ENCODE results near the gene FER1L5.

FER1L5 gene

GRCh38 chr2:96689431-96689991 lies 46.9 kb downstream of the FER1L5 start:
- ChIA-PET CTCF (no interaction called here), POLR2A (interaction anchor here (1.1 kb wide), 1 partner anchor 23 kb away, joined by 3 read pairs; no protein-coding TSS in a partner anchor)
- no peak for TF ChIP-seq LEF1 (IDR thresholded peaks at IDR 0.05; ENCODE audit: borderline replicate concordance)
- no peak for TF ChIP-seq ELF4 (IDR thresholded peaks at IDR 0.05)
- TF ChIP-seq FOXK2 (IDR thresholded peaks at IDR 0.05): no peak
- TF ChIP-seq SP1 (IDR thresholded peaks at IDR 0.05): no peak
- no peak for TF ChIP-seq TARDBP (IDR thresholded peaks at IDR 0.05)
- TF ChIP-seq BHLHE40 (IDR thresholded peaks at IDR 0.05; ENCODE audit: borderline replicate concordance): no peak
- TF ChIP-seq CTBP1 (IDR thresholded peaks at IDR 0.05; ENCODE audit: borderline replicate concordance): no peak
- no peak for TF ChIP-seq PKNOX1 (IDR thresholded peaks at IDR 0.05)
- no peak for TF ChIP-seq L3MBTL2 (conservative IDR thresholded peaks at IDR 0.05)
- no peak for TF ChIP-seq ARNT (IDR thresholded peaks at IDR 0.05)
- TF ChIP-seq NFRKB (IDR thresholded peaks at IDR 0.05): no peak
- DNase-seq (ENCODE audit: extremely low spot score): no peak

GRCh38 chr2:96690306-96691021 lies 47.9 kb downstream of the FER1L5 start:
- TF ChIP-seq HDGF (IDR thresholded peaks at IDR 0.05; ENCODE audit: borderline replicate concordance): no peak
- TF ChIP-seq LEF1 (IDR thresholded peaks at IDR 0.05; ENCODE audit: borderline replicate concordance): no peak
- no peak for TF ChIP-seq PKNOX1 (IDR thresholded peaks at IDR 0.05)
- no peak for TF ChIP-seq NFRKB (IDR thresholded peaks at IDR 0.05)
- TF ChIP-seq ZNF384 (IDR thresholded peaks at IDR 0.05): no peak
- TF ChIP-seq FOXM1 (IDR thresholded peaks at IDR 0.05; ENCODE audit: borderline replicate concordance): no peak
- no peak for TF ChIP-seq L3MBTL2 (conservative IDR thresholded peaks at IDR 0.05)
- TF ChIP-seq ARNT (IDR thresholded peaks at IDR 0.05): no peak
- ChIA-PET CTCF (no interaction called here), POLR2A (interaction anchor here (1.1 kb wide), 1 partner anchor 24 kb away, joined by 3 read pairs; no protein-coding TSS in a partner anchor)
- no peak for DNase-seq (ENCODE audit: extremely low spot score)

- ChIA-PET POLR2A (no interaction called here), CTCF (no interaction called here)
- TF ChIP-seq CTBP1 (IDR thresholded peaks at IDR 0.05; ENCODE audit: borderline replicate concordance) (no peak), ELF4 (IDR thresholded peaks at IDR 0.05) (no peak), ZNF384 (IDR thresholded peaks at IDR 0.05) (no peak), HDGF (IDR thresholded peaks at IDR 0.05; ENCODE audit: borderline replicate concordance) (no peak), FOXA1 (IDR thresholded peaks at IDR 0.05) (no peak)
- DNase-seq (ENCODE audit: extremely low spot score): no peak
Observed at GRCh38 chr2:96691022-96691612, 48.6 kb downstream of the FER1L5 start.

DNA sequence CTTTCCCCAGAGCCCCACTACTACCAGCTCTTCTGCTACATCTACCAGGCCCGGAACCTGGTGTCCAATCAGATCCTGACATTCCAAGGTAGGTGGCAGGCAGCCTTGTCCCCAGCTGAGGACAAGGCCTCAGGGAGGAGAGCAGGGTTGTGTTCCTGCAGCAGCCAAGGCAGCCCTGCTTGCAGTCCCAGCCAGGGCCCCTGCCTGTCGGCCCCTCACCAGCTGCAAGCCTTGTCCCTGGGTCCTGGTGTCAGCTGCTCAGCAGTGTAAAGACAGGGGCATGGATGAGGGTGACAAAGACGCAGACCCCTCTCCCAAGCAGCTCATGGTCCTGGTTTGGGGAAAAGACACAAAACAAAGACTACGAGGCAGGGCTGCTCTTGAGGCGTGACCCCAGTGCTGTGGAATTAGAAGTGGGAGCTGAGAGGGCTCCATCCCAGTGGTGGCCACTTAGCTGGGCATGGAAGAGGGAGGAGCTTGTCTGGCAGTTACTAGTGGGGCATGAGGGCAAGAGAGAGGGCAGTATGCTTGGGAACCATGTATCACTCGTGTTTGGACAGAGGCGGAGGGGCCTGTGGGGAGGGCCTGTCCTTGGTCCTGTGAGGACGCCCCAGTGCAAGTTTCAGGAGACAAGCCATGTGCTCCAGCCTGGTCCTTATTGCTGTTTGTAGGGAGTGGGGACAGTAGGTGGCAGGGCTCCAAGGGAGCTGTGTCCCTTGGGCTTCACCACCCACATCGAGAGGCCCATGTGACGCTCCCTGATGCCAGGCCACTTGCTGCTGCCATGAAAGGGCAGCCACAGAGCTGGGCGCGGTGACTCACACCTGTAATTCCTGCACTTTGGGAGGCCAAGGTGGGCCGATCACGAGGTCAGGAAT lies 49.8 kb downstream of the FER1L5 start:
- POLR2A ChIA-PET: no interaction called here
- CTCF ChIA-PET: no interaction called here
- DNase-seq (ENCODE audit: extremely low spot score): no peak
- TF ChIP-seq L3MBTL2 (conservative IDR thresholded peaks at IDR 0.05) (no peak), SP1 (IDR thresholded peaks at IDR 0.05) (no peak), LEF1 (IDR thresholded peaks at IDR 0.05; ENCODE audit: borderline replicate concordance) (no peak), ZNF384 (IDR thresholded peaks at IDR 0.05) (no peak), BHLHE40 (IDR thresholded peaks at IDR 0.05; ENCODE audit: borderline replicate concordance) (no peak), PKNOX1 (IDR thresholded peaks at IDR 0.05) (no peak), ARNT (IDR thresholded peaks at IDR 0.05) (no peak), NFRKB (IDR thresholded peaks at IDR 0.05) (no peak), HDGF (IDR thresholded peaks at IDR 0.05; ENCODE audit: borderline replicate concordance) (no peak), FOXK2 (IDR thresholded peaks at IDR 0.05) (no peak), SUZ12 (IDR thresholded peaks at IDR 0.05) (no peak)

DNA sequence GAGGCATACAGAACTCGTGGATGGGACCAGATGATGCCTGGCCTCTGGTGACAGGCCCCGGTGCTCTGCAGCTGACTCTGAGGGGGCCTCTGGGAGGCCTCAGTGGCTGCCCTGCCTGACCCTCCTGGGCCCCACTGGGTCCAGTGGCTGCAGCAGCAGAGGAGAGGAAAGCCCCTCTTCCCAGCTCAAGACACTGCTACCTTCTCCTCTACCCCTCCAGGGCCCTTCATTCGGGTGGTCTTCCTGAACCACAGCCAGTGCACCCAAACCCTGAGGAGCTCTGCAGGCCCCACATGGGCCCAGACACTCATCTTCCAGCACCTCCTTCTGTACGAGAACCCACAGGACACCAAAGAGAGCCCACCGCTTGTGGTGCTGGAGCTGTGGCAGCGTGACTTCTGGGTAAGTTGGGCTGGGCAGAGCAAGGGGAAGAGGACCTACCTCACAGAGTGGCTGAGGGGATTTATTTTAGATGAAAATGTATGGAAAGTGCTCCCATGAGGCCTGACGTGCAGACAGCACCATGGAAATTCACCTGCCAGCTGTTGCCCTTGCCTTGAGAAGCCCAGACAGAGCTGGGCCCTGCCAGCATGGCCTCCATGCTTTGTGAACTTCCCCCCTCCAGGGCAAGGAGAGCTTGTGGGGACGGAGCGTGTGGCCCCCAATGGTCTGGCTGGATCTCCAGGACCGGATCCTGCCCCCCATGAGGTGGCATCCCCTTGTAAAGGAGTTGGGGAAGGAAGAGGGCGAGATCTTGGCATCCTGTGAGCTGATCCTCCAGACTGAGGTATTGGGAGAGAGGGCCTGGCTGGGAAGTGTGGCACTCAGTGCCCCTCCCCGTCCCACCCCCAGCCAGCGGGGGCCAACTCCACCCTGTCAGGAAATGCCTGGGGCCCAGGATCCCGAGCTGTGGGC lies 51.0 kb downstream of the FER1L5 start:
- no peak for DNase-seq (ENCODE audit: extremely low spot score)
- TF ChIP-seq FOXM1 (IDR thresholded peaks at IDR 0.05; ENCODE audit: borderline replicate concordance): no peak
- no peak for TF ChIP-seq LEF1 (IDR thresholded peaks at IDR 0.05; ENCODE audit: borderline replicate concordance)
- TF ChIP-seq HDGF (IDR thresholded peaks at IDR 0.05; ENCODE audit: borderline replicate concordance): no peak
- no peak for TF ChIP-seq FOXA1 (IDR thresholded peaks at IDR 0.05)
- no peak for TF ChIP-seq TARDBP (IDR thresholded peaks at IDR 0.05)
- TF ChIP-seq SUZ12 (IDR thresholded peaks at IDR 0.05): no peak
- TF ChIP-seq FOXK2 (IDR thresholded peaks at IDR 0.05): no peak
- TF ChIP-seq CTBP1 (IDR thresholded peaks at IDR 0.05; ENCODE audit: borderline replicate concordance): no peak
- no peak for TF ChIP-seq ZNF384 (IDR thresholded peaks at IDR 0.05)
- TF ChIP-seq SP1 (IDR thresholded peaks at IDR 0.05): no peak
- no peak for TF ChIP-seq NFRKB (IDR thresholded peaks at IDR 0.05)
- TF ChIP-seq ELF4 (IDR thresholded peaks at IDR 0.05): no peak
- TF ChIP-seq ARNT (IDR thresholded peaks at IDR 0.05): no peak
- no peak for TF ChIP-seq L3MBTL2 (conservative IDR thresholded peaks at IDR 0.05)
- TF ChIP-seq BHLHE40 (IDR thresholded peaks at IDR 0.05; ENCODE audit: borderline replicate concordance): no peak
- no peak for TF ChIP-seq PKNOX1 (IDR thresholded peaks at IDR 0.05)
- ChIA-PET CTCF (no interaction called here), POLR2A (interaction anchor here (0.7 kb wide), 1 partner anchor 70 kb away, joined by 3 read pairs; no protein-coding TSS in a partner anchor)

Measured in HEK293T (cell line).